Neural crest cell (in vitro differentiated cells): ENCODE measurements around the gene MAP1A. TPM values are rescaled to one million over a fixed set of nuclear protein-coding genes. Genes with fewer than 3 reads are reported as not detected.
"Not testable (repeated sequence)": the region's sequence is repeated elsewhere in the genome, so short reads cannot be mapped to it uniquely, and the experiment has no call there.

Source experiments
- DNase-seq: peaks from one replicate; pipeline ENCODE4 v3.0.0; 2021; ENCODE audit warnings: low read depth, mixed read lengths, low spot score
- H3K27ac Mint-ChIP-seq: one replicate; pipeline ENCODE4 v1.8.0; 2021; ENCODE audit warnings: mild to moderate bottlenecking, mixed read lengths; ENCODE audit not compliant: unreplicated experiment
- H3K27me3 Mint-ChIP-seq: 2 replicates; pipeline ENCODE4 v1.8.0; 2021; ENCODE audit warnings: low read depth, mild to moderate bottlenecking, mixed read lengths
- H3K36me3 Mint-ChIP-seq: 2 replicates; pipeline ENCODE4 v1.8.0; 2021; ENCODE audit warnings: low read depth, mild to moderate bottlenecking, mixed read lengths
- H3K4me1 Mint-ChIP-seq: 2 replicates; pipeline ENCODE4 v1.8.0; 2021; ENCODE audit warnings: mixed read lengths
- H3K4me3 Mint-ChIP-seq: one replicate; pipeline ENCODE4 v1.8.0; 2021; ENCODE audit warnings: mild to moderate bottlenecking, mixed read lengths
- H3K9me3 Mint-ChIP-seq: 2 replicates; pipeline ENCODE4 v1.8.0; 2021; ENCODE audit warnings: mixed read lengths
- total RNA-seq: library from RNA; stranded (reverse); gene quantifications from 2 replicates; pipeline ENCODE4 v1.2.1, GENCODE V29; 2021
- TF ChIP-seq, protein P1 (sequence below): fragments of 200-600 bp; sonication (generic); conservative IDR thresholded peaks from 2 replicates; pipeline ENCODE4 v1.5.0; 2021; ENCODE audit warnings: antibody characterized with exemption, mild to moderate bottlenecking

MAP1A gene
- total RNA-seq, 1 donor from 2014 or later: 25.2 TPM

DNA sequence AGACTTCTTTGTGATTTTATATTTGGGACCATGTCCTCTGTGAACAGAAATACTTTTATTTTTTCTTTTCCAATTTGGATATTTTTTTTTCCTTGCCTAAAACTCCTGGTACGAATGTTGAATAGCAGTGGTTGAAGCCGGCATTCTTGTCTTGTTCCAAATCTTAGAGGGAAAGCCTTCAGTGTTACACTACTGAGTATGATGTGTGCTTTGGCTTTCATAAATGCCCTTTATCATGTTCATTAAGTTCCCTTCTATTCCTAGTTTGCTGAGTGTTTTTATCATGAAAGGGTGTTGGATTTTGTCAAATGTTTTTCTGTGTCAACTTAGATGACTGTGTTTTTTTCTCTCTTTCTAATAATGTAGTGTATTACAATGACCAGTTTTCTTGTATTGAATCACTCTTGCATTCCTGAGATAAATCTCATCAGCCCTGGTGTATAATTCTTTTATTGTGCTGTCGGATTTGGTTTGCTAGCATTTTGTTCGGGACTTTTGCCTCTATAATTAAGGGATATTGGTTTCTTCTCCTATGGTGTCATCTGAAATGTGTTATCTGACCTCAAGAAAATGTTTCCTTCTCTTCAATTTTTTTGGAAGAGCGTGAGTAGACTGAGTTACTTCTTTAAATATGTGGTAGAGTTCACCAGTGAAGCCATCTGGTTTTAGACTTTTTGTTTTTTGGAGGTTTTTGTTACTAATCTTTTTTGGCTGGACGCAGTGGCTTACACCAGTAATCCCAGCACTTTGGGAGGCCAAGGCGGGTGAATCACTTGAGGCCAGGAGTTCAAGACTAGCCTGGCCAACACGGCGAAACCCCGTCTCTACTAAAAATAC is 33.3 kb downstream of the MAP1A start:
- Mint-ChIP-seq H3K4me3 (no peak overlapping the region), H3K4me1 (no peaks in the 10 kb centered on the region)

DNA sequence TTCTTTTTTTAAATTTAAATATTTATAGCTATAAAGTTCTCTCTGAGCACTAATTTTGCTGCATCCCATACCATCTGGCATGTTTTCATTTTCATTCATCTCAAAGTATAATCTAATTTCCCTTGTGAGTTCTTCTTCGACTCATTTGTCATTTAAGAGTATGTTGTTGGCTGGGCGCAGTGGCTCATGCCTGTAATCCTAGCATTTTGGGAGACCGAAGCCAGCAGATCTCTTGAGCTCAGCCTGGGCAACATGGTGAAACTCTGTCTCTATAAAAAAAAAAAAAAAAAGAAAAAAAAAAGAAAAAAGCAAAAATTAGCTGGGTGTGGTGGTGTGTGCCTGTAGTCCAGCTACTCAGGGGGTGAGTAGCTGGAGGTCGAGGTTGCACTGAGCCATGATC is 34.8 kb downstream of the MAP1A start:
- H3K27ac Mint-ChIP-seq: no peak overlapping the region

More for the DNA sequence above, 33.3 kb downstream of the MAP1A start:
- DNase-seq: no peak
- TF ChIP-seq, protein P1, sequence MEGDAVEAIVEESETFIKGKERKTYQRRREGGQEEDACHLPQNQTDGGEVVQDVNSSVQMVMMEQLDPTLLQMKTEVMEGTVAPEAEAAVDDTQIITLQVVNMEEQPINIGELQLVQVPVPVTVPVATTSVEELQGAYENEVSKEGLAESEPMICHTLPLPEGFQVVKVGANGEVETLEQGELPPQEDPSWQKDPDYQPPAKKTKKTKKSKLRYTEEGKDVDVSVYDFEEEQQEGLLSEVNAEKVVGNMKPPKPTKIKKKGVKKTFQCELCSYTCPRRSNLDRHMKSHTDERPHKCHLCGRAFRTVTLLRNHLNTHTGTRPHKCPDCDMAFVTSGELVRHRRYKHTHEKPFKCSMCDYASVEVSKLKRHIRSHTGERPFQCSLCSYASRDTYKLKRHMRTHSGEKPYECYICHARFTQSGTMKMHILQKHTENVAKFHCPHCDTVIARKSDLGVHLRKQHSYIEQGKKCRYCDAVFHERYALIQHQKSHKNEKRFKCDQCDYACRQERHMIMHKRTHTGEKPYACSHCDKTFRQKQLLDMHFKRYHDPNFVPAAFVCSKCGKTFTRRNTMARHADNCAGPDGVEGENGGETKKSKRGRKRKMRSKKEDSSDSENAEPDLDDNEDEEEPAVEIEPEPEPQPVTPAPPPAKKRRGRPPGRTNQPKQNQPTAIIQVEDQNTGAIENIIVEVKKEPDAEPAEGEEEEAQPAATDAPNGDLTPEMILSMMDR: no peak
- H3K36me3 Mint-ChIP-seq: peaks cover 11% of the 10 kb centered on the region
- H3K9me3 Mint-ChIP-seq: peaks cover 3% of the 10 kb centered on the region
- no peaks in the 10 kb centered on the region for H3K27me3 Mint-ChIP-seq
- no peak overlapping the region for H3K27ac Mint-ChIP-seq

DNA sequence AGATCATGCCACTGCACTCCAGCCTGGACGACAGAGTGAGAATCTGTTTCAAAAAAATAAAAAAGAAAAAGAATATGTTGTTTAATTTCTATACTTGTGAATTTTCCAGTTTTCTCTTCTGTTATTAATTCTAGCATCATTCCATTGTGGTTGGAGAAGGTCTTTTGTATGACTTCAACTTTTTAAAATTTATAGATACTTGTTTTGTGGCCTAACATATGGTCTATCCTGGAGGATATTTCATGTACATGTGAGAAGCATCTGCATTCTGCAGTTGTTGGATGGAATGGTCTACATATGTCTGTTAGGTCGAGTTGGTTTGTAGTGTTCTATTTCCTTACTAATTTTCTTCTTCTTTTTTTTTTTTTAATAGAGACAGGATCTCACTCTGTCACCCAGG is 35.6 kb downstream of the MAP1A start:
- Mint-ChIP-seq H3K4me1 (no peaks in the 10 kb centered on the region), H3K27ac (no peak overlapping the region), H3K9me3 (no peaks in the 10 kb centered on the region), H3K4me3 (no peak overlapping the region), H3K27me3 (no peaks in the 10 kb centered on the region), H3K36me3 (peaks cover 2% of the 10 kb centered on the region)
- DNase-seq: no peak
- TF ChIP-seq, protein P1: no peak

More for the DNA sequence above, 34.8 kb downstream of the MAP1A start:
- Mint-ChIP-seq H3K36me3 (peaks cover 8% of the 10 kb centered on the region), H3K4me3 (no peak overlapping the region), H3K4me1 (no peaks in the 10 kb centered on the region), H3K27me3 (no peaks in the 10 kb centered on the region), H3K9me3 (peaks cover 2% of the 10 kb centered on the region)
- no peak for DNase-seq
- TF ChIP-seq, protein P1: no peak

DNA sequence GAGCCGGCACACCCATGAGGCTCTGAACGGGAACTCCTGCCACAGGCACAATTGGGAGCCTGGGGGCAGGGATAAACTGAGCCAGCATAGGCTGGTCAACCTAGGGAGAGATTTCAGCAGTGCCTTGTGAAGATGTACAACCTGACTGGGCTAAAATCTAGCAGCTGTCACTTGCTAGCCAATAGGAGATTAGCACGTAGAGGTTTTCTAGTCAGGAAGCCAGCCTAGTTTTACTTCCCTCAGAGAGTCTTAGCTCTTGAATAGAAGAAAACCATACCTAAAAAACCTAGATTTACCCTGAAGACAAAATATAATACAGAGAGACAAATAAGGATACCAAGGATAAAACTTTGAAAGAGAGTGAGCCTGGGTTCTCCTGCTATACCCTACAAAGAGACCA is 45.3 kb downstream of the MAP1A start:
- H3K9me3 Mint-ChIP-seq, H3K4me1 Mint-ChIP-seq, H3K4me3 Mint-ChIP-seq, H3K27ac Mint-ChIP-seq, H3K36me3 Mint-ChIP-seq, H3K27me3 Mint-ChIP-seq, DNase-seq: not testable (repeated sequence)

DNA sequence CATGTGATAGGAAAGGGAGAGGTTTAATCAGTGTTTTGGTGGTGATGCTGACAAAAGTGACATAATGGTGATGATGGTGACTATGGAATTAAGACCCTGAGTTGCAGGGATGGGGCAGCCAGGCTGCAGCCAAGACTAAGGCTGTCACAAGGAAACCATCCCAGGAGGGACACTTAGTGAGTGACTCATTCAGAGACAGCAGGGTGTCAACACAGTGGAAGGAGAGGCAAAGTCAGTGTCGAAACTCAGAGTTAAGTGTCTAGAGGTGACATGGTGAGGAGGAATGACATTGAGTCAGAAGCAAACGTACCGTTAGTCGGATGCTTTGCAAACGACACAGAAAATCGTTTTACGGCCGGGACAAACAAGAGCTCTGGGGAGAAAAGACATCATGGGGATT is 46.4 kb downstream of the MAP1A start:
- not testable (repeated sequence) for H3K27me3 Mint-ChIP-seq, DNase-seq, H3K4me1 Mint-ChIP-seq, H3K4me3 Mint-ChIP-seq, H3K36me3 Mint-ChIP-seq, H3K9me3 Mint-ChIP-seq, H3K27ac Mint-ChIP-seq

DNA sequence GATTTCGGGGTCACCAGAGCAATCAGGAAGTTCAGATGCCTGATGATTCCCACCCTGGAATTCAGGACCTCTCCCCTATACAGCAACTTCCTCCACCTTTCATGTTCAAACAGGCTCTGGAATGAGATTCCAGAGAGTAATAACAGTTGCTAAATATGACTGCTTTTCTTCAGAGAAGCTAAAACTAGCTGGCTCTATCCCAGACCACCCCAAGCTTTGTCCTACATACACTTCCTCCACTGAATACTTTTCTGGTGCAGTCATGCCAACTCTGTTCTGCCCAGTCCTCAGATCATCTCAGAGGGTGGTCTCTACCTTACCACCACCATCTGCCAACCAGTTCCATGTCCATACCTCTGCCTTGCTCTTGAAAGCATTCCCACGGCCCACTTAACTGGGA is 49.2 kb downstream of the MAP1A start:
- not testable (repeated sequence) for H3K9me3 Mint-ChIP-seq, H3K36me3 Mint-ChIP-seq, H3K27me3 Mint-ChIP-seq, DNase-seq, H3K4me1 Mint-ChIP-seq, H3K27ac Mint-ChIP-seq, H3K4me3 Mint-ChIP-seq

DNA sequence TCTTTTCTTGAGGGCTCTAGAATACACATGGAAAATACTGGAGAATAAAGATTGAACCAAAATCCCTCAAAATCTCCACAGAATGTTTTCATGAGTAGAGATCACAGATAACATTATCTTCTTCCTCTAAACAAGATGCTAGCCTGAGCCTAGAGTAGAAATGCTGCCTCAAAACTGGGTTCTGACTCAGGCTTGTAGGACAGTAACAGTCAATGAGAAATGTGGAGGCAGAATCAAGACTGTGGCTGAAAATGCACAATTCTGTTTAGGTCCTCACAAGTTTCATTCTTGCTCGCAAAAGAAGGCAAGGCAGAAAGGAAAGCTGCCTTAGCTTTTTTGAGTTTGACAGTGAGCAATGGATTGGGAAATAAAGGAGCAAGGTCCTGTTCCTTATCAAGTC is 57.2 kb downstream of the MAP1A start:
- not testable (repeated sequence) for H3K9me3 Mint-ChIP-seq, H3K27ac Mint-ChIP-seq, H3K4me1 Mint-ChIP-seq, H3K36me3 Mint-ChIP-seq, H3K4me3 Mint-ChIP-seq, H3K27me3 Mint-ChIP-seq, DNase-seq

Other genes with a start within 250 kb of the MAP1A start
- not detected in 2 replicates for gene TGM7, start 215.4 kb upstream of the MAP1A start, total RNA-seq
- 18.8 and 18.9 TPM in 2 replicates for gene LCMT2, start 187.0 kb upstream of the MAP1A start, total RNA-seq
- gene ZSCAN29, start 146.6 kb upstream of the MAP1A start, total RNA-seq: 59.6 and 62.6 TPM in 2 replicates
- gene TUBGCP4, start 146.5 kb upstream of the MAP1A start, total RNA-seq: 35.6 and 38.2 TPM in 2 replicates
- gene TP53BP1, start 24.5 kb upstream of the MAP1A start, total RNA-seq: 99.5 and 103 TPM in 2 replicates
- 33.1 and 37.9 TPM in 2 replicates for gene PPIP5K1, start 72.6 kb downstream of the MAP1A start, total RNA-seq
- gene CKMT1B, start 76.4 kb downstream of the MAP1A start, total RNA-seq: 1.9 and 4.5 TPM in 2 replicates
- 0.19 and 0.30 TPM in 2 replicates for gene STRC, start 101.2 kb downstream of the MAP1A start, total RNA-seq
- 2.7 and 2.8 TPM in 2 replicates for gene CATSPER2, start 131.2 kb downstream of the MAP1A start, total RNA-seq
- gene CKMT1A, start 176.3 kb downstream of the MAP1A start, total RNA-seq: 4.9 and 5.3 TPM in 2 replicates
- 342 and 351 TPM in 2 replicates for gene PDIA3, start 228.8 kb downstream of the MAP1A start, total RNA-seq